GM12891 (cell line): ENCODE measurements around the gene ZGPAT.

Experiments used
- PAX5 ChIP-seq: IDR thresholded peaks from 2 replicates; pipeline ENCODE4 v1.6.1; 2011; ENCODE audit warnings: low read length, moderate library complexity, mild to moderate bottlenecking; ENCODE audit not compliant: insufficient read depth, severe bottlenecking
- POLR2A ChIP-seq: IDR thresholded peaks from 2 replicates; pipeline ENCODE4 v1.6.1; 2011; ENCODE audit warnings: low read depth, low read length, control low read depth
- POLR2AphosphoS5 ChIP-seq: IDR thresholded peaks from 2 replicates; pipeline ENCODE4 v1.6.1; 2011; ENCODE audit warnings: low read depth, low read length, control low read depth
- POU2F2 ChIP-seq: IDR thresholded peaks from 2 replicates; pipeline ENCODE4 v1.6.1; 2011; ENCODE audit warnings: low read depth, mild to moderate bottlenecking, control low read depth, low read length, moderate library complexity
- SPI1 ChIP-seq: IDR thresholded peaks from 2 replicates; pipeline ENCODE4 v1.6.1; 2011; ENCODE audit warnings: low read depth, low read length, control low read depth
- TAF1 ChIP-seq: IDR thresholded peaks from 2 replicates; pipeline ENCODE4 v1.6.1; 2011; ENCODE audit warnings: low read depth, low read length, control low read depth

GRCh38 chr20:63681609-63682142 is 26.2 kb upstream of the ZGPAT start:
- TF ChIP-seq POLR2A (no peak), PAX5 (no peak), POLR2AphosphoS5 (no peak), TAF1 (no peak), SPI1 (no peak), POU2F2 (no peak)
